WTC11 (cell line): Measurements from ENCODE around the gene R3HDML. TPM values are rescaled to one million over a fixed set of nuclear protein-coding genes. Genes with fewer than 3 reads are reported as not detected.

ENCODE experiments used
- total RNA-seq: library from RNA; stranded (reverse); gene quantifications from 3 replicates; pipeline ENCODE4 v1.2.3, GENCODE V29; 2021

Gene R3HDML
- total RNA-seq, 1 experiment from 2014 or later, result not detected

Other genes starting within 250 kb of the R3HDML start
- gene JPH2, start 149.9 kb upstream of the R3HDML start, total RNA-seq, result 0.81 to 1.1 TPM (median 0.94 TPM) in 3 replicates
- gene OSER1, start 126.3 kb upstream of the R3HDML start, total RNA-seq, result 21.4 to 24.3 TPM (median 21.8 TPM) in 3 replicates
- 7.5 to 10.3 TPM (median 8.8 TPM) in 3 replicates for gene GDAP1L1, start 89.7 kb upstream of the R3HDML start, total RNA-seq
- 2.0 to 2.5 TPM (median 2.4 TPM) in 3 replicates for gene FITM2, start 25.8 kb upstream of the R3HDML start, total RNA-seq
- gene HNF4A, start 18.7 kb downstream of the R3HDML start, total RNA-seq, result 0.15 to 0.37 TPM (median 0.21 TPM) in 3 replicates
- gene TTPAL, start 138.8 kb downstream of the R3HDML start, total RNA-seq, result 10.3 to 16.5 TPM (median 13.7 TPM) in 3 replicates
- gene SERINC3, start 185.0 kb downstream of the R3HDML start, total RNA-seq, result 38.2 to 41.3 TPM (median 38.6 TPM) in 3 replicates
- gene PKIG, start 245.5 kb downstream of the R3HDML start, total RNA-seq, result 22.7 to 28.1 TPM (median 24.4 TPM) in 3 replicates